GM19468 (cell line): ENCODE measurements around the gene CCNK.

Experiments
- ATAC-seq: cut with Tn5 transposase; IDR thresholded peaks from one replicate; pipeline ENCODE4 v1.9.1; 2021; ENCODE audit warnings: mild to moderate bottlenecking, moderate library complexity, moderate number of reproducible peaks; ENCODE audit not compliant: unreplicated experiment; ENCODE audit errors: extremely low read depth

Gene CCNK

GRCh38 chr14:99480917-99481744 lies at the start of gene CCNK:
Gene CCNK (plus strand): TSS chr14:99481409. CDS start chr14:99492678, 11,269 bp downstream.
- peak; percentile 88 for ATAC-seq

DNA sequence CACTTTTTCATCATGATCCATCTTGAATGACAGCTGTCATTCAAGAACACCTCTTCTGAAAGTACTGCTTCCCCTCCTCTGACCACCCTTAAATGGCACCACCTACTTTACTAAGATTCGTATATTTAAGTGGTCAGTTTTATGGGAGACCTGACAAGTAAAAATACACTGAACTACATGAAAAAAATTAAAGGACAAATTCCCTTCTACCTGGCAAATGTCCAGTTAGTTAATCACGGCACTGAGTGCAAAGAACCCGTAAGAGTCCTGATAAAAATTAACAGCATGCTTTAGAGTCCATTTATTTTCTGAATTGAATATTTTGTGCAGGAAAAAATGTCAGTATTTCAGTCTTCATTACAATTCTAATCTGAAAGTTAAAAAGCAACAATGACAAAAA lies 49.2 kb upstream of the CCNK start:
- no peak for ATAC-seq

DNA sequence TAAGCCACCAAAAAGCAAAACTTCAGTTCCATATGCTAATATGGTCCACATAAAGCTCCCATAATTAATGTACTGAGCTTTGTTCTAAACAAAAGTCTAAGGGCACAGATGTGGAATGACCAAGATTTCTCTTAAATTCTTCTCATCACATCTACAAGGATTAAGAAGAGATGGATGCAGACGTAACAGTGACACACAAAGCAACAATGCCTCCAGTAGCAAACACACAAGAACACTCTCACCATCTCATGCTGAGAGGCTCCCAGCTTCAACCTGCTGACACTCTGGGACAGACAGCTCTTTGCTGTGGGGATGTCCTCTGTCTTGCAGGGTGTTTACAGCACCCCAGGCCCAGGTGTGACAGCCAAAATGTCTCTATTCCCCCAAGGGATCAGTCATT lies 48.7 kb upstream of the CCNK start:
- ATAC-seq, result no peak

DNA sequence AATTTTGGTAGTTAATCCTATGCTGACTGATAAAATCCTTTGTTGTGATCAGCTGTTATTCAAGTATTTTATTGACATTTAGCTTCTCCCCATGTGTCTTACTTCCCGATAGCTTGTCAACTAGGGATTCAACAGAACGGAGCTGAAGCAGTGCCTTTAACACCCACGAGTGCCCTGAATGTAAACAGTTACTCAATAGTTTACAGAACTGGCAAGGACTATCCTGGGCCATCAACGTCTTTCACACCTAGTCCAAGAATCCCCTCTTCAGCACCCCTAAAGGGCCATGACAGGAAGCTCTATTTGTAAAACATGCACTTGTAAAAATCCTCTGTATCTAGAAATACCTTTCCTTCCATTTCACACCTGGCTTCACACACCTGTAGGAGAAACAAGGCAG lies 45.9 kb upstream of the CCNK start:
- no peak for ATAC-seq

- ATAC-seq, result no peak
These were observed 44.7 kb upstream of the CCNK start for GRCh38 chr14:99436247-99437180.

GRCh38 chr14:99437706-99438105 lies 43.5 kb upstream of the CCNK start:
- ATAC-seq, result no peak

GRCh38 chr14:99440278-99440677 lies 40.9 kb upstream of the CCNK start:
- ATAC-seq, result no peak

DNA sequence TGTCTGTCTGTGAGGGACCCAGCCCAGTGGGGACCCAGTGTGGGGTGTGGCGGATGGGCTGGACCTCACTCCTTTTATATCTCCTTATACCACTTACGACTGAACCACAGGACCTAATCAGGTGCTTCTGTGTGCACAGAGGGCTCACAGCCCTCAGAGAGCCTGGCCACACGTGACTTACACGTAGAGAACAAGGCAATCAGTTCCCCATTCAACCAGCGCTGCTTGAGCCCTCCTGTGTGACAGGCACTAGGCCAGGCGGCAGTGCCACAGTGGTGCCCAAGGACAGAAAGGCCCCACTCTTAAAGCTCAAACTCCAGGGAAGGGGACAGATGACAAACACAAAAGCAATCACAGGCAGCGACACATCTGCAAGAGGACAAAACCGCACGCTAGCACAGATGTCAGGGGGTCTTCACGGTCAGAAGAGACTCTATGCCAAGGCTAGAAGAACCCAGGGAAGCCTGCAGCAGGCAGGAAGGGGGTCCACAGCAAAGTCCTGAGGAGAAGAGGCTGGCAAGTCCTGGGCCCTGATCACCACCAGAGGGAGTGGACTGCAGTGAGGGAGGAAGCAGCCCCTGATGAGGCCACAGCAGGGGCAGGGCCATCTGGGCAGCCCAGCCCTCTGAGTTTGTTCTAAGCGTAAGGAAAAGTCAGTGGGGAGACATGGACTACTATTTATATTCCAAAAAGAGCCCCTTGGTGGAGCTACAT lies 39.9 kb upstream of the CCNK start:
- no peak for ATAC-seq

DNA sequence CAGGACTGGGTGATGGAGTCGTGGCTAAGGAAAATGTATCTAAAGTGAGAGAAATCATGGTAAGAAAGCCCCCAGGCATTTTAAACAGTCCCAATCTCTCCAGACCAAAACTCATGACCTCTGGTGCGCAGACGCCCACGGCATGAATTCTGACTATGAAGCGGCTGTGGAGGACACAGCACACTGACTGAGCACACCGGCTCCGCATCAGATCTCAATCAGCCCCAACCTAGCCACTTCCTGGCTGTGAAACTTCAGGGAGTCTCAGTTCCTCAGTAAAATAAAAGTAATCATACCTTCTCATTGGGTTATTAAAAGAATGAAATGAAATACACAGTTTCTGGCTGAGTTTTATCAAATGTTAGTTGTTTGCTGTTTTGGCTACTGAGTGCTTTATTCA lies 39.3 kb upstream of the CCNK start:
- no peak for ATAC-seq

GRCh38 chr14:99445931-99446330 lies 35.3 kb upstream of the CCNK start:
- ATAC-seq, result no peak

DNA sequence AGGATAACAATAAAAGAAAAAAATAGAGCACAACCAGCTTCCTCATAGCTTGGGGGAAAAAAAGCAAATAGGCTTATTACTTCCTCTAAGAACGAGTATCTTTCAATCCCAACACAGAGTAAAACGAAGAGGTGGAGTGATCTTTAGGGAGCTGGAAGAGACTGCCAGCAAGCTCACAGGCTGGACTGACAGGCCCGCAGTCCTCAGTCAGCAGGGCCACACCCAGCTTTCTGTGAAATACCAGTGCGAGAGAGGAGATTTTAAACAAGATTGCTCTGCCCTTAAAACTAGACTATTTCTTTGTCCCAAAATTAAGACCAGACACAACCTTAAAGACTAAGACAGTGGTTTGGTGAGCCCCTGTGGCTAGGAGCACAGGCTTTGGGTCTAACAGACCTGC lies 33.5 kb upstream of the CCNK start:
- ATAC-seq, result no peak

DNA sequence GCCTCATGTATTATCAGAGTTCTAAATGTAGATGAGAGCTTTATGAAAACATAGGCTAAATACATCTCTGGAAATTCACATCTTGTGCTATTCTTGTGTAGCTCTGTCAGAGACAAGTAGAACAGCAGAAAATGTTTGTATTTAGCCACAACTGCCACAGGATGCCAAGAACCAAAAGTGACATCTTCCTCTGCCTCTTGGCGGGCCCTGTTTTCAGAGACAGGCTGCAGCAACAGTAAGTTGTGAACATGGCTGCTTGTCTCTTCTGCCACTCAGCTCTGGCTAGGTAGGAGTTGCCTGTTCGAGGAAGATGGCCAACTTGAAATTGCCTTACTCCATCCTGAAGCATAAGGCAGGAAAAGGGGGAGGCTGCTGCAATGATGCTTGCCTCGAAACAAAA lies 30.9 kb upstream of the CCNK start:
- ATAC-seq, result no peak

DNA sequence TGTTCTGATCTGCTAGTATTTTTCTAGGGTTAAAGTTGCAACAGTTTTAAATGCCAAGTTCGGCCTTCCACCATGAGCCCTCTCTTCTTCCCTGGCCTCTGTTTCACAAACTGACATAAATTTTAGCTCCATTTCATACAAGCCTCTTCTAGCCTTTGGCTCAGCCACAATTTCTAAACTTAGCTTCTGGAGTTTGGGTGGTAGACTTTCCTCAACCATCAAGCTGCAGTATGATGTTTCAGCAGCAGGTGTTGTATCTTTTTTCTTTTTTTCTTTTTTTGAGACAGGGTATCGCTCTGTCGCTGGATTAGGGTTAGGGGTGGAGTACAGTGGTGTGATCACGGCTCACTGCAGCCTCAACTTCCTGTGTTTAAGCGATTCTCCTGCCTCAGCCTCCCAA lies 30.0 kb upstream of the CCNK start:
- no peak for ATAC-seq

- no peak for ATAC-seq
These were observed 28.2 kb upstream of the CCNK start for GRCh38 chr14:99452968-99453367.

- no peak for ATAC-seq
These were observed 27.0 kb upstream of the CCNK start for GRCh38 chr14:99454246-99454645.

- no peak for ATAC-seq
These were observed 21.6 kb upstream of the CCNK start for GRCh38 chr14:99459481-99460100.

DNA sequence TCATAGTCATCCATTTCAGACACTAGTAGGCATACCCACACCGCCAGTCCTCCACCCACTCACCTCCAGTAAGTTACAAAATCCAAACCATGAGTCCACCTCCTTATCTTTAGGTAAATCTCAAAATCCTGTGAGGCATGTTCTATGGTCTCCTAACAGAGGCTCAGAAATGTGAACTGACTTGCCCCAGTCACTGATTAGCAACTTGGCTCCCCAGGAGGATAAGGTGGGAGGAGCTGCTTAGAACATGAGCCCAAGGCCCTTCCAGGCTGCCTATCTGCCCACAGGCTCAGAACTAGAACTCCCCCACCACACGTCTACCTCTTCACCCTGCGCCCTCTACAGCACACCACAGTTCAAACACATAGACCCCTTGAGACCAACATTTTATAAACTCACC lies 20.4 kb upstream of the CCNK start:
- no peak for ATAC-seq

DNA sequence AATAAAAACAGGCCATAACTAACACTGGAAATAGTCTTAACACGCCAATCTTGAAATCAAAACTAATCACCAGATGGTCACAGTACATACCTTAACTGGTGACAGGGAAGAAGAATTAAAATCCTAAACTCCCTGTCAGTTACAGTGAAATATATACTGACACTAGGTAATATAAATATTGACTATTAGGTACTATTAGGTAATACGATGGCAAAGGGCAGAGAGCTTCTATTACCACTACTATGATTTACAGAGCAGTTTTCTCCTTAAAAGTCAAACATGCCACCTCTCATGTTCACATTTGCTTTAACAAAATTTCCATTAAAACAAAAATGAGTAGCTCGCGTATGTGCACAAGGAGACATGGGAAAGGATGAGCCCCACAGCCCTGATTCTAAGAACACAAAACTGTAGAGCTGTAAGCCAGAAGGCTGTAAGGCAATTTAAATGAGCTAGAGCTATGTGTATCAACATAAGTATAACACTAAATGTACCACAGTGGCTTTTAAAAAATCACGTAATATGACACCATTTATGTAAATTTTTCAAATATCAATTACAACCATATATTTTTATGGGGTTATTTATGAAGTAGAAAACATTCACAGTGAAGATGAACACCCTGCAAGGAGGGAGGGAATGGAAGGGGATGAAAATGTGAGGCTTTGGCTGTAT lies 19.7 kb upstream of the CCNK start:
- ATAC-seq, result no peak

- no peak for ATAC-seq
These were observed 19.0 kb upstream of the CCNK start for GRCh38 chr14:99462210-99462609.

DNA sequence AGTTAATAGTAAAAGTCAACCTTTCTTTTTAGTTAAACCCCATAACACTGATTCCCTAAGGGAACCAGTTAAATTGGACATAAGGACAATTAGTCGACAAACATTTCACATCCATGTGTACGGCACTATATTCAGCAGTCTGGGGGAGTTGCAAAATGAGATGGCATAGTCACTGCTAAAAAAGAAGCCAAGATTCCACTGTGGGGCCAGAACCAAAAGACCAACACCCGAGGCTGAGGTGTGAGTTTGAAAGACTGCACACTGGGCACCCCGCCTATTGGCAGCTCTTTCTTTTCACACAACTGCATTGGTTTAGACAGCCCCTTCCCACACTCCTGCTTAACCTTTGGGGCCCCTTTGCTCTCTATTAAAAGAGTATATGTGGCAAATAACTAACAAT lies 17.2 kb upstream of the CCNK start:
- ATAC-seq, result no peak
